AG09309 (cell line): ENCODE data around the gene OR2L2.
"Not testable (repeated sequence)": the region's sequence is repeated elsewhere in the genome, so short reads cannot be mapped to it uniquely, and the experiment has no call there.

Source experiments
- DNase-seq: peaks from one replicate; pipeline ENCODE4 v3.0.0-alpha.2; 2010; ENCODE audit warnings: low read depth
- H3K4me3 ChIP-seq: 2 replicates; pipeline ENCODE4 v1.5.1; 2011; ENCODE audit warnings: mild to moderate bottlenecking, low read depth, low read length, moderate library complexity; ENCODE audit not compliant: control insufficient read depth
- TF ChIP-seq, protein P1 (sequence below): IDR thresholded peaks from 2 replicates; pipeline ENCODE4 v1.5.1; 2011; ENCODE audit warnings: mild to moderate bottlenecking, low read depth, low read length, inconsistent platforms; ENCODE audit not compliant: insufficient read depth, control insufficient read depth; ENCODE audit errors: missing control alignments

Gene OR2L2

DNA sequence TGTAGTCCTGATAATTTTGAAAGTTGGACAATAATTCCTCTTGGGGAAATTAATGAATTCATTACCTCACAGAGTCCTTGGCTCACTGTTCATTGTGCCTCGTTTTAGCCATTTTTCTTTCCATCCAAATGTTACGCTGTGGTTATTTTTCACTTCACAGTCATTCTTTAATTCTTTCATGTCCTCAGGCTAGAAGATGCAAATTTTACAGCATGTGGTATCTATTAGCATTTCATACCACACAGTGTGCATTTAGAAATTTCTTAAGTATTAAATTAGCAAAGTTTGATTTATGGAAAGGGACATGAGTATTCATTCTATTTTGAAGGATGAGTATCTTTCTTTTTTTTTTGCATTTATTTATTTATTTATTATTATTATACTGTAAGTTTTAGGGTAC lies 35.2 kb downstream of the OR2L2 start:
- TF ChIP-seq, protein P1, sequence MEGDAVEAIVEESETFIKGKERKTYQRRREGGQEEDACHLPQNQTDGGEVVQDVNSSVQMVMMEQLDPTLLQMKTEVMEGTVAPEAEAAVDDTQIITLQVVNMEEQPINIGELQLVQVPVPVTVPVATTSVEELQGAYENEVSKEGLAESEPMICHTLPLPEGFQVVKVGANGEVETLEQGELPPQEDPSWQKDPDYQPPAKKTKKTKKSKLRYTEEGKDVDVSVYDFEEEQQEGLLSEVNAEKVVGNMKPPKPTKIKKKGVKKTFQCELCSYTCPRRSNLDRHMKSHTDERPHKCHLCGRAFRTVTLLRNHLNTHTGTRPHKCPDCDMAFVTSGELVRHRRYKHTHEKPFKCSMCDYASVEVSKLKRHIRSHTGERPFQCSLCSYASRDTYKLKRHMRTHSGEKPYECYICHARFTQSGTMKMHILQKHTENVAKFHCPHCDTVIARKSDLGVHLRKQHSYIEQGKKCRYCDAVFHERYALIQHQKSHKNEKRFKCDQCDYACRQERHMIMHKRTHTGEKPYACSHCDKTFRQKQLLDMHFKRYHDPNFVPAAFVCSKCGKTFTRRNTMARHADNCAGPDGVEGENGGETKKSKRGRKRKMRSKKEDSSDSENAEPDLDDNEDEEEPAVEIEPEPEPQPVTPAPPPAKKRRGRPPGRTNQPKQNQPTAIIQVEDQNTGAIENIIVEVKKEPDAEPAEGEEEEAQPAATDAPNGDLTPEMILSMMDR, result no peak
- DNase-seq, result no peak
- no peak overlapping the region for H3K4me3 ChIP-seq

DNA sequence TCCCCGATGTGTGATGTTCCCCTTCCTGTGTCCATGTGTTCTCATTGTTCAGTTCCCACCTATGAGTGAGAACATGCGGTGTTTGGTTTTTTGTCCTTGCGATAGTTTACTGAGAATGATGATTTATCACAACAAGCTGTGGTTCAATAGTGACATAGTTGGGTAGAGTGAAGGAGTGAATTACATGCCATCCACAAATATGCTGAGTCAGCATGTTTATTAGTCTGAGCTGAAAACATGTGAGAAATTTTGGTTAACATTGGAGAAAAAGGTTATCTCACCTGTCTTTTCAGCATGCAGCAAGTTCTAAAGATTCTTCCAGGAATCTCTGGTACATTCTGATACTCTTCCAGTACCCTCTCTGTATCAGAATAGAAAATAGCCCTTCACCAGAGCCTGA lies 35.7 kb downstream of the OR2L2 start:
- TF ChIP-seq, protein P1, result no peak
- H3K4me3 ChIP-seq, result no peak overlapping the region
- no peak for DNase-seq

DNA sequence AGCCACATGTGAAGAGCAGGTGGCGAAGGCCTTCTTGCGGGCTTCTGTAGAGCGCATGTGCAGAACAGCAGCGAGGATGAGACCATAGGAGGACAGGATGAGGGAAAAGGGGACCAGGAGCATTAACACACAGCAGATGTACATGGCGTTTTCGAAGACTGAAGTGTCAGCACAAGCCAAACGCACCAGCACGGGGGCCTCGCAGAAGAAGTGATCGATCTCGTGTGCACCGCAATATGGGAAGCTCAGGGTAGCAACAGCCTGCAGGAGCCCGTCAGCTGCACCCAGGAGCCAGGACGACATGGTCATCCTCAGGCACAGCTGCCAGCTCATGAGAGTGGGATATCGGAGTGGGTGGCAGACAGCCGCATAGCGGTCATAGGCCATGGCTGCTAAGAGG lies 54.0 kb downstream of the OR2L2 start:
- H3K4me3 ChIP-seq, DNase-seq: not testable (repeated sequence)
